ENCODE data around the gene VIPR1.

Gene VIPR1

DNA sequence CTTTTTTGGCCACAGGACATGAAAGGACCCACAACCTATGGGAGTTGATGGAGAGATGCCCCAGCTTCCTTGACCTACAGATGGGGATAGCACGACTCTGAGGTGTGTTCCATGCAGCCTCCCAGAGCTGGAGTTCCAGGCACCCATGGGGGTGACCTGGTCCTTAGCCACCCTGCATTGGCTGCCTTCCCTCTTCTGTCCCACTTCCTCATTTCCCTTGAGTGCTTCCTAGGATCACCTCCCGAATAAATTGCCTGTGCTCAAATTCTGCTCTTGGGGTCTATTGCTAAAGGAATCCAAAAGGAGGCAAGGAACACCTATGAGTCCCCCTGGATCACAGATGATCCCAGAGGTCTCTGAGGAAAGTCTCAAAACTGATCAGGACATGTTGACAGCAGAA, 24.7 kb upstream of the VIPR1 start:
- Histone ChIP-seq H2AFZ (ENCODE audit: low read length) (no peak overlapping the region), H3K9me3 (replicated peaks; ENCODE audit: insufficient read depth, low read length) (no peaks in the 10 kb centered on the region), H3K27ac (ENCODE audit: low read length) (no peak overlapping the region)

DNA sequence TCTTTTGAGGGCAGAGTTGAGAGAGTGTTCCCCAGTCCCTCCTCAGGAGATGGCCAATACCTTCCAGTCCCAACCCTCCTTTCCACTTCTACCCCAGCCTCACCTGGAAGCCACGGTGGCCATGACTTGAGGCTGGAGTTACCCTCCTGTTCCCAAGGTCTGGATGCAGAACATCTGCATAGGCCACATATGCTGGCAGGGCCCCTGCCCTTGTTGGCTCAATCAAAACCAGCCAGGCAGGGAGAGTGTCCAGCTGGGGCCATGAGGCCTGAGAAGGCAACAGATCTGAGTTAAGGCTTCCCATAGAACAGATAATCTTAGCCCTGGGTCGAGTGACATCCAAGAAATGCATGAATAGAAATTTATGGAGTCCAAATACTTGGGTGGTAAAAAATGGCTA, 23.6 kb upstream of the VIPR1 start:
- no peak overlapping the region for H3K4me3 ChIP-seq (ENCODE audit: low read length)
- no peak overlapping the region for H2AFZ ChIP-seq (ENCODE audit: low read length)
- no peak overlapping the region for H3K27ac ChIP-seq (ENCODE audit: low read length)
- peaks cover 2% of the 10 kb centered on the region for H3K4me1 ChIP-seq (ENCODE audit: low read length)
- no peaks in the 10 kb centered on the region for H3K36me3 ChIP-seq (replicated peaks; ENCODE audit: insufficient read depth, low read length)
- DNase-seq, result no peak
- H3K9me3 ChIP-seq (replicated peaks; ENCODE audit: insufficient read depth, low read length), result no peaks in the 10 kb centered on the region
- no peak overlapping the region for H3K4me2 ChIP-seq (ENCODE audit: low read depth, low read length)
- H4K20me1 ChIP-seq (ENCODE audit: insufficient read depth, low read length), result no peaks in the 10 kb centered on the region
- TF ChIP-seq EZH2 (optimal IDR thresholded peaks at IDR 0.05; ENCODE audit: low read depth, low read length), result no peak
- TF ChIP-seq, protein P1, sequence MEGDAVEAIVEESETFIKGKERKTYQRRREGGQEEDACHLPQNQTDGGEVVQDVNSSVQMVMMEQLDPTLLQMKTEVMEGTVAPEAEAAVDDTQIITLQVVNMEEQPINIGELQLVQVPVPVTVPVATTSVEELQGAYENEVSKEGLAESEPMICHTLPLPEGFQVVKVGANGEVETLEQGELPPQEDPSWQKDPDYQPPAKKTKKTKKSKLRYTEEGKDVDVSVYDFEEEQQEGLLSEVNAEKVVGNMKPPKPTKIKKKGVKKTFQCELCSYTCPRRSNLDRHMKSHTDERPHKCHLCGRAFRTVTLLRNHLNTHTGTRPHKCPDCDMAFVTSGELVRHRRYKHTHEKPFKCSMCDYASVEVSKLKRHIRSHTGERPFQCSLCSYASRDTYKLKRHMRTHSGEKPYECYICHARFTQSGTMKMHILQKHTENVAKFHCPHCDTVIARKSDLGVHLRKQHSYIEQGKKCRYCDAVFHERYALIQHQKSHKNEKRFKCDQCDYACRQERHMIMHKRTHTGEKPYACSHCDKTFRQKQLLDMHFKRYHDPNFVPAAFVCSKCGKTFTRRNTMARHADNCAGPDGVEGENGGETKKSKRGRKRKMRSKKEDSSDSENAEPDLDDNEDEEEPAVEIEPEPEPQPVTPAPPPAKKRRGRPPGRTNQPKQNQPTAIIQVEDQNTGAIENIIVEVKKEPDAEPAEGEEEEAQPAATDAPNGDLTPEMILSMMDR (IDR thresholded peaks at IDR 0.05; ENCODE audit: low read length), result no peak
- no peak for TF ChIP-seq EZH2phosphoT487 (IDR thresholded peaks at IDR 0.05; ENCODE audit: low read length)
- H3K9ac ChIP-seq (ENCODE audit: low read length), result no peak overlapping the region
- no peaks in the 10 kb centered on the region for H3K79me2 ChIP-seq (ENCODE audit: low read length)
- H3F3A ChIP-seq (ENCODE audit: insufficient read depth, low read length), result no peaks in the 10 kb centered on the region
- no peaks in the 10 kb centered on the region for H3K9me2 ChIP-seq (replicated peaks; ENCODE audit: insufficient read depth, low read length)
- H3K27me3 ChIP-seq (replicated peaks; ENCODE audit: insufficient read depth, low read length), result no peaks in the 10 kb centered on the region

More for the DNA sequence above, 24.7 kb upstream of the VIPR1 start:
- no peaks in the 10 kb centered on the region for H3K36me3 ChIP-seq (replicated peaks; ENCODE audit: insufficient read depth, low read length)
- no peak overlapping the region for H3K4me2 ChIP-seq (ENCODE audit: low read depth, low read length)
- H3K4me1 ChIP-seq (ENCODE audit: low read length), result no peaks in the 10 kb centered on the region
- no peak overlapping the region for H3K4me3 ChIP-seq (ENCODE audit: low read length)
- DNase-seq, result no peak
- H4K20me1 ChIP-seq (ENCODE audit: insufficient read depth, low read length), result no peaks in the 10 kb centered on the region
- no peak overlapping the region for H3K9ac ChIP-seq (ENCODE audit: low read length)
- H3K79me2 ChIP-seq (ENCODE audit: low read length), result no peaks in the 10 kb centered on the region
- no peak for TF ChIP-seq EZH2 (optimal IDR thresholded peaks at IDR 0.05; ENCODE audit: low read depth, low read length)
- H3F3A ChIP-seq (ENCODE audit: insufficient read depth, low read length), result no peaks in the 10 kb centered on the region
- H3K9me2 ChIP-seq (replicated peaks; ENCODE audit: insufficient read depth, low read length), result no peaks in the 10 kb centered on the region
- no peaks in the 10 kb centered on the region for H3K27me3 ChIP-seq (replicated peaks; ENCODE audit: insufficient read depth, low read length)

DNA sequence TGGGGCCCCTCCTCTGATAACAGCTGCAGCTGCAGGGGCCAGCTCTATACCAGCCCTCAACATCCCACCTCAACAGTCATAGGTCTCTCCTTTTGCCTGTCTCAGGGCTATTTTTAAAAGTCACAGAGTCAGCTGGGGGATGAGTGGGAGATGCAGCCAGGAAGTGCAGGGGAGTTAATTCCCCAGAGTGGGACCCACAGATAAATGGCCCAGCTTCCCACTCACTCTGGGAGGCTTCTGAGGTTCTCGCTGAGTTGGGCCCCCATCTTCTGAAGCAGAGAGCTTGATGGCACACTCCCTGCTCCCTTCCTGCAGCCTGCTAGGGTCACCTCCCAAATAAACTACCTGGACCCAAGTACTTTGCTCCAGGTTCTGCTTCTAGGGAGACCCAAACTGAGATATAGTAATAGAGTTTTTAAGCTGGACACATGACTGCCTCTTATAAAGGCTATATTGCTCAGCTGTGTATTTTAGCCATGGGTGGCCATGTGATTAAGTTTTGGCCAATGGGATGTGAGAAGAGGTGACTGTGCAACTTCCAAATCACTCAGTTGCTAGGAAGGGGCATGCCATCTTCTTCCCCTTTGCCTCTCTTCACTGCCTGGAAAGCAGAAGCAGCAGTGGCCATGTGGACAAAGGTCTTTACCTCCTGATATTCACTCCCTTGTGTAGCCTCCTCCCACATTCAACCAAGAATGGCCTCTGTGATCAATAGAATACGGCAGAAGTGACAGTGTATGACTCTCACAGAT, 15.5 kb upstream of the VIPR1 start:
- Histone ChIP-seq H3K4me2 (ENCODE audit: low read depth, low read length) (no peak overlapping the region), H3K9ac (ENCODE audit: low read length) (no peak overlapping the region), H3K36me3 (replicated peaks; ENCODE audit: insufficient read depth, low read length) (no peaks in the 10 kb centered on the region)

More for the DNA sequence above, 15.5 kb upstream of the VIPR1 start:
- TF ChIP-seq EZH2 (optimal IDR thresholded peaks at IDR 0.05; ENCODE audit: low read depth, low read length) (no peak), EZH2phosphoT487 (IDR thresholded peaks at IDR 0.05; ENCODE audit: low read length) (no peak)
- TF ChIP-seq, protein P1 (IDR thresholded peaks at IDR 0.05; ENCODE audit: low read length), result no peak
- H3K27ac ChIP-seq (ENCODE audit: low read length), result no peak overlapping the region
- H4K20me1 ChIP-seq (ENCODE audit: insufficient read depth, low read length), result no peaks in the 10 kb centered on the region
- H3K9me3 ChIP-seq (replicated peaks; ENCODE audit: insufficient read depth, low read length), result no peaks in the 10 kb centered on the region
- no peaks in the 10 kb centered on the region for H3K79me2 ChIP-seq (ENCODE audit: low read length)
- no peaks in the 10 kb centered on the region for H3K9me2 ChIP-seq (replicated peaks; ENCODE audit: insufficient read depth, low read length)
- peaks cover 8% of the 10 kb centered on the region; the same call in 1 of the 2 replicates for H3F3A ChIP-seq (ENCODE audit: insufficient read depth, low read length)
- no peak overlapping the region for H2AFZ ChIP-seq (ENCODE audit: low read length)
- H3K4me1 ChIP-seq (ENCODE audit: low read length), result peaks cover 50% of the 10 kb centered on the region
- no peak for DNase-seq
- H3K27me3 ChIP-seq (replicated peaks; ENCODE audit: insufficient read depth, low read length), result no peaks in the 10 kb centered on the region
- H3K4me3 ChIP-seq (ENCODE audit: low read length), result no peak overlapping the region
